Measurements from ENCODE around the gene THUMPD3. TPM values are rescaled to one million over a fixed set of nuclear protein-coding genes. Genes with fewer than 3 reads are reported as not detected.

Gene THUMPD3
- total RNA-seq, 1 donor from 2014 or later = 33.2 TPM

GRCh38 chr3:9411302-9411701, 48.4 kb downstream of the THUMPD3 start:
- H3K4me3 ChIP-seq (ENCODE audit: low read depth, low read length) = no peak overlapping the region
- H3K27me3 ChIP-seq (ENCODE audit: control insufficient read depth, insufficient read depth, low read length) = no peaks in the 10 kb centered on the region
- H3K36me3 ChIP-seq (ENCODE audit: control insufficient read depth, insufficient read depth, low read length) = no peaks in the 10 kb centered on the region
- DNase-seq (ENCODE audit: low read depth) = no peak
- TF ChIP-seq CTCF (IDR thresholded peaks at IDR 0.05; ENCODE audit: insufficient read depth, low read length, poor library complexity, severe bottlenecking) = no peak

- Histone ChIP-seq H3K27me3 (ENCODE audit: control insufficient read depth, insufficient read depth, low read length) (no peaks in the 10 kb centered on the region), H3K36me3 (ENCODE audit: control insufficient read depth, insufficient read depth, low read length) (no peaks in the 10 kb centered on the region), H3K4me3 (ENCODE audit: low read depth, low read length) (no peak overlapping the region)
- TF ChIP-seq CTCF (IDR thresholded peaks at IDR 0.05; ENCODE audit: insufficient read depth, low read length, poor library complexity, severe bottlenecking) = no peak
- no peak for DNase-seq (ENCODE audit: low read depth)
Observed at GRCh38 chr3:9412293-9412692, 49.4 kb downstream of the THUMPD3 start.

- TF ChIP-seq CTCF (IDR thresholded peaks at IDR 0.05; ENCODE audit: insufficient read depth, low read length, poor library complexity, severe bottlenecking) = no peak
- H3K4me3 ChIP-seq (ENCODE audit: low read depth, low read length) = no peak overlapping the region
- H3K27me3 ChIP-seq (ENCODE audit: control insufficient read depth, insufficient read depth, low read length) = no peaks in the 10 kb centered on the region
- no peak for DNase-seq (ENCODE audit: low read depth)
- H3K36me3 ChIP-seq (ENCODE audit: control insufficient read depth, insufficient read depth, low read length) = no peaks in the 10 kb centered on the region
Observed at GRCh38 chr3:9414826-9415225, 52.0 kb downstream of the THUMPD3 start.

- Histone ChIP-seq H3K36me3 (ENCODE audit: control insufficient read depth, insufficient read depth, low read length) (no peaks in the 10 kb centered on the region), H3K4me3 (ENCODE audit: low read depth, low read length) (no peak overlapping the region), H3K27me3 (ENCODE audit: control insufficient read depth, insufficient read depth, low read length) (no peaks in the 10 kb centered on the region)
- DNase-seq (ENCODE audit: low read depth) = no peak
- TF ChIP-seq CTCF (IDR thresholded peaks at IDR 0.05; ENCODE audit: insufficient read depth, low read length, poor library complexity, severe bottlenecking) = no peak
Observed at GRCh38 chr3:9415485-9416138, 52.8 kb downstream of the THUMPD3 start.

- DNase-seq (ENCODE audit: low read depth) = no peak
Observed at GRCh38 chr3:9416139-9416780, 53.4 kb downstream of the THUMPD3 start.

More at GRCh38 chr3:9416139-9416780, 53.4 kb downstream of the THUMPD3 start:
- TF ChIP-seq CTCF (IDR thresholded peaks at IDR 0.05; ENCODE audit: insufficient read depth, low read length, poor library complexity, severe bottlenecking) = no peak
- Histone ChIP-seq H3K4me3 (ENCODE audit: low read depth, low read length) (no peak overlapping the region), H3K36me3 (ENCODE audit: control insufficient read depth, insufficient read depth, low read length) (no peaks in the 10 kb centered on the region), H3K27me3 (ENCODE audit: control insufficient read depth, insufficient read depth, low read length) (no peaks in the 10 kb centered on the region)
